ENCODE measurements around the gene FBLN2.

Gene FBLN2

DNA sequence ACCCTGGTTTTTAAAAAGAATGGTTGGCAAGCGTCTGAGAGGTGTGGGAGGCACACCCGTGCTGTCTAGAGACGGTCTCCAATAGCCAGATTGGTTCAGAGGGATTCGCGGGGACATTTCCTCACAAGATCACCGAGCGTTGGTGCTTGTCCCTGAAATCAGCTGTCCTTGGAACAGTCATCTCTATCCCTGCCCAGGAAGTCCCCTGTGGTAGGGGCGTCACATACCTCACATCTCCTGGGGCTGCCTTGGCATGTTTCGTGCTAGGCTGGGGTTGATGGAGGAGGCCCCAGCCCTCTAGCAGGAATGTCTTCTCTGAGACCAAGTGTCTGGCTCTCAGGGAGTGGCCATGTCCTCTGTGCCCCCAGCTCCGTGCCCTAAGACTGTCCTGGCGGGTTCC is 6.8 kb downstream of the FBLN2 start:
- no peaks in the 10 kb centered on the region for H3K79me2 ChIP-seq (ENCODE audit: low read length)
- TF ChIP-seq EZH2phosphoT487 (IDR thresholded peaks at IDR 0.05; ENCODE audit: low read depth) = no peak
- TF ChIP-seq, protein P1, sequence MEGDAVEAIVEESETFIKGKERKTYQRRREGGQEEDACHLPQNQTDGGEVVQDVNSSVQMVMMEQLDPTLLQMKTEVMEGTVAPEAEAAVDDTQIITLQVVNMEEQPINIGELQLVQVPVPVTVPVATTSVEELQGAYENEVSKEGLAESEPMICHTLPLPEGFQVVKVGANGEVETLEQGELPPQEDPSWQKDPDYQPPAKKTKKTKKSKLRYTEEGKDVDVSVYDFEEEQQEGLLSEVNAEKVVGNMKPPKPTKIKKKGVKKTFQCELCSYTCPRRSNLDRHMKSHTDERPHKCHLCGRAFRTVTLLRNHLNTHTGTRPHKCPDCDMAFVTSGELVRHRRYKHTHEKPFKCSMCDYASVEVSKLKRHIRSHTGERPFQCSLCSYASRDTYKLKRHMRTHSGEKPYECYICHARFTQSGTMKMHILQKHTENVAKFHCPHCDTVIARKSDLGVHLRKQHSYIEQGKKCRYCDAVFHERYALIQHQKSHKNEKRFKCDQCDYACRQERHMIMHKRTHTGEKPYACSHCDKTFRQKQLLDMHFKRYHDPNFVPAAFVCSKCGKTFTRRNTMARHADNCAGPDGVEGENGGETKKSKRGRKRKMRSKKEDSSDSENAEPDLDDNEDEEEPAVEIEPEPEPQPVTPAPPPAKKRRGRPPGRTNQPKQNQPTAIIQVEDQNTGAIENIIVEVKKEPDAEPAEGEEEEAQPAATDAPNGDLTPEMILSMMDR (IDR thresholded peaks at IDR 0.05; ENCODE audit: low read depth, low read length) = no peak
- H2AFZ ChIP-seq (ENCODE audit: low read depth, low read length) = no peak overlapping the region
- H3K4me2 ChIP-seq (ENCODE audit: low read length) = no peak overlapping the region
- H3K36me3 ChIP-seq (replicated peaks; ENCODE audit: low read depth, low read length) = no peaks in the 10 kb centered on the region
- H3K27ac ChIP-seq (ENCODE audit: low read length) = no peak overlapping the region
- H3K4me1 ChIP-seq (ENCODE audit: low read length) = no peaks in the 10 kb centered on the region
- H3K4me3 ChIP-seq (ENCODE audit: low read length) = no peak overlapping the region
- H4K20me1 ChIP-seq (ENCODE audit: insufficient read depth, low read length) = no peaks in the 10 kb centered on the region
- no peak overlapping the region for H3K9ac ChIP-seq (ENCODE audit: low read length)
- H3K9me3 ChIP-seq (ENCODE audit: insufficient read depth, low read length) = no peaks in the 10 kb centered on the region
- peaks cover 44% of the 10 kb centered on the region for H3K27me3 ChIP-seq (ENCODE audit: low read depth, low read length)

DNA sequence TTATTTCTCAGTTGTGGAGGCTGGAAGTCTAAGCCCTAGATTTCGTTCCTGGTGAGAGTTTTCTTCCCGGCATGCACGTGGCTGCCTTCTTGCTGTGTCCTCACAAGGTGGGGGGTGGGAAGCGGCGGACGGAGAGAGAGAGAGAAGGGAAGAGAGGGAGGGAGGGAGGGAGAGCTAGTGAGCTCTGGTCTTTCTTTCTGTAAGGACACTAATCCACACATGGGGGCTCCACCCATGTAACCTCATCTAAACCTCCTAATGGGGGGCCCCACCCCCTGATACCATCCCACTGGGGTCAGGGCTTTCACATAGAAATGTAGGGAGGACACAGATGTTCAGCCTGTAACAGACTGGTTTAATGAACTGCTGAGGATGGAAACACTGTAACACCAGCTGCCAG is 7.3 kb downstream of the FBLN2 start:
- Histone ChIP-seq H3K4me2 (ENCODE audit: low read length) (no peak overlapping the region), H3K4me3 (ENCODE audit: low read length) (no peak overlapping the region), H2AFZ (ENCODE audit: low read depth, low read length) (no peak overlapping the region), H3K9ac (ENCODE audit: low read length) (no peak overlapping the region), H3K27me3 (ENCODE audit: low read depth, low read length) (peaks cover 49% of the 10 kb centered on the region), H3K9me3 (ENCODE audit: insufficient read depth, low read length) (no peaks in the 10 kb centered on the region), H3K79me2 (ENCODE audit: low read length) (no peaks in the 10 kb centered on the region), H3K27ac (ENCODE audit: low read length) (no peak overlapping the region), H3K36me3 (replicated peaks; ENCODE audit: low read depth, low read length) (no peaks in the 10 kb centered on the region), H4K20me1 (ENCODE audit: insufficient read depth, low read length) (no peaks in the 10 kb centered on the region), H3K4me1 (ENCODE audit: low read length) (no peaks in the 10 kb centered on the region)
- no peak for TF ChIP-seq EZH2phosphoT487 (IDR thresholded peaks at IDR 0.05; ENCODE audit: low read depth)
- TF ChIP-seq, protein P1 (IDR thresholded peaks at IDR 0.05; ENCODE audit: low read depth, low read length) = no peak

DNA sequence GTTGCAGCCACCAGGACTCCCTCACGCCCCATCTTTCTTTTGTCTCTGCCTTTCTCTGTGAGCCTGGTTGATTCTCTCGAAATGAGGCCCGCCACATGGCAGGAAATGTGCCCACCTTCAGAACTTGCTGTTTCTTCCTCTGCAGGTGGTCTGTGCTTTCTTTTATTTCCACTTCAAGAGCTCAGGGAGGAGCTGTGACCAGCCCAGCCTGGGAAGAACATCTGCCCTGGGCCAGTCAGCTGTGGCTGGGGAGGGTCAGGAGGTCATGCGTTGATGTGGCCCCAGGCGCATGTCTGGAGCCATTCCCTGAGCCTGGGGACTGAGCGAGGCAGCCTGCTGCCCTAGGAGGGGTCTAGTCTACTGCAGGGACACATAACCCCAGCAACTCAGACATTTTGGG is 8.0 kb downstream of the FBLN2 start:
- Histone ChIP-seq H3K27me3 (ENCODE audit: low read depth, low read length) (peaks cover 55% of the 10 kb centered on the region), H3K4me1 (ENCODE audit: low read length) (no peaks in the 10 kb centered on the region)

DNA sequence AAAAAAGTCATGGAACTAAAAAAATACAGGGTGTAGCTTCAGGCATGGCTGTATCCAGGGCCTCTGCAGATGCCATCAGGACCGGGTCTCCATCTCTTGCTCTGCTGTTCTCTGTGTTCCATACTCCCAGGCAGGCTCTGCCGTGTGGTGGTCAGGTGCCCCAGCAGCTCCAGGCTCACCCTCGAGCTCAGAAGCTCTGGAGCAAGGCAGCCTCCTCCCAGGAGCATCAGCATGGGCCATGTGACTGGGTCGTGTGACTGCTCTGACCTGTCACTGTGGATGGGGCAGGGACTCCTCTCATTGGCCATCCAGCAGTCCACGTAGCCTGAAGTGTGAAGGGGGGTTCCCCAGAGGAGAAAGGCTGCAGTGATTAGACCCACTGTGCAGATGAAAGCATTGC is 8.5 kb downstream of the FBLN2 start:
- H3K79me2 ChIP-seq (ENCODE audit: low read length) = no peaks in the 10 kb centered on the region
- no peaks in the 10 kb centered on the region for H3K9me3 ChIP-seq (ENCODE audit: insufficient read depth, low read length)
- no peaks in the 10 kb centered on the region for H4K20me1 ChIP-seq (ENCODE audit: insufficient read depth, low read length)
- no peak overlapping the region for H3K27ac ChIP-seq (ENCODE audit: low read length)
- H3K4me2 ChIP-seq (ENCODE audit: low read length) = 0 out of 2 replicates have a peak overlapping the region, but pooled peaks have one; percentile 12
- no peak overlapping the region for H2AFZ ChIP-seq (ENCODE audit: low read depth, low read length)
- no peaks in the 10 kb centered on the region for H3K4me1 ChIP-seq (ENCODE audit: low read length)
- TF ChIP-seq, protein P1 (IDR thresholded peaks at IDR 0.05; ENCODE audit: low read depth, low read length) = no peak
- TF ChIP-seq EZH2phosphoT487 (IDR thresholded peaks at IDR 0.05; ENCODE audit: low read depth) = no peak
- H3K36me3 ChIP-seq (replicated peaks; ENCODE audit: low read depth, low read length) = no peaks in the 10 kb centered on the region
- H3K9ac ChIP-seq (ENCODE audit: low read length) = no peak overlapping the region
- H3K4me3 ChIP-seq (ENCODE audit: low read length) = no peak overlapping the region
- peaks cover 50% of the 10 kb centered on the region for H3K27me3 ChIP-seq (ENCODE audit: low read depth, low read length)

More for the DNA sequence above, 8.0 kb downstream of the FBLN2 start:
- TF ChIP-seq, protein P1 (IDR thresholded peaks at IDR 0.05; ENCODE audit: low read depth, low read length) = no peak
- no peak for TF ChIP-seq EZH2phosphoT487 (IDR thresholded peaks at IDR 0.05; ENCODE audit: low read depth)
- no peak overlapping the region for H3K4me2 ChIP-seq (ENCODE audit: low read length)
- H2AFZ ChIP-seq (ENCODE audit: low read depth, low read length) = no peak overlapping the region
- no peaks in the 10 kb centered on the region for H4K20me1 ChIP-seq (ENCODE audit: insufficient read depth, low read length)
- H3K36me3 ChIP-seq (replicated peaks; ENCODE audit: low read depth, low read length) = no peaks in the 10 kb centered on the region
- H3K9me3 ChIP-seq (ENCODE audit: insufficient read depth, low read length) = no peaks in the 10 kb centered on the region
- no peak overlapping the region for H3K9ac ChIP-seq (ENCODE audit: low read length)
- H3K4me3 ChIP-seq (ENCODE audit: low read length) = no peak overlapping the region
- no peaks in the 10 kb centered on the region for H3K79me2 ChIP-seq (ENCODE audit: low read length)
- no peak overlapping the region for H3K27ac ChIP-seq (ENCODE audit: low read length)
